Activated CD4-positive, CD25-positive, alpha-beta regulatory T cell treated with anti-CD3 and anti-CD28 coated beads, Interleukin-2, amount 50 U/mL, for 16 hours (primary cell): ENCODE data around the gene FAHD1.
A peak's percentile ranks its signal among the peaks of the same experiment; 100 is the strongest.
"Not testable (repeated sequence)": the region's sequence is repeated elsewhere in the genome, so short reads cannot be mapped to it uniquely, and the experiment has no call there.

Experiments
- DNase-seq: peaks from one replicate; pipeline ENCODE4 v3.0.0-alpha.2; 2020; ENCODE audit warnings: low read depth, low spot score

The FAHD1 gene

DNA sequence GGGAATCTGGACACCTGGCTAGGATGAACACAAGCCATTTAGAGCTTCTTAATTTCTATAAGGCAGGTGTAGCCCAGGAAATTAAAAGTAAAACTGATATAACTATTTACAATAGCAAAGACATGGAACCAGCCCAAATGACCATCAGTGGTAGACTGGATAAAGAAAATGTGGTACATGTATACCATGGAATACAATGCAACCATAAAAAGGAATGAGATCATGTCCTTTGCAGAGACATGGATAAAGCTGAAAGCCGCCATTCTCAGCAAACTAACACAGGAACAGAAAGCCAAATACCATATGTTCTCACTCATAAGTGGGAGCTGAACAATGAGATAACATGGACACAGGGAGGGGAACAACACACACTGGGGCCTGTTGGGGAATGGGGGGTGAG lies 19.4 kb downstream of the FAHD1 start:
- no peak for DNase-seq

DNA sequence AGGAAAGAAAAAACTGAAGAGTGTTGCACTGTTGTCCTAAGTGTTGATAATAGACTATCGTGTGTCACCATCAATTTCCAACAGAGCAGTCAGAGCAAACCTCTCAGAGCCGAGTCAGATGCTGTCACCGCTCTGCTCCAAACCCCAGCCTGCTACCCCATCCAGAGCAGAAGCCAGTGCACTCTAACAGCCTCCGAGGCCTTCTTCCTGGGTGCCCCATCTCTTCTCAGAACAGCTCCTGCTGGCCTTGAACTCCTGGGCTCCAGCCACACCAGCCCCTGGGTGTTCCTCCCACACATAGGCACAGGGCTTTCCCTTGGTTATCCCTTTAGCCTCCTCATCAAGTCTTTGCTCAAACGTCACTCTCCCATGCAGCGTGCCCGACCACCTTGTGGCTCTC lies 24.0 kb downstream of the FAHD1 start:
- no peak for DNase-seq

DNA sequence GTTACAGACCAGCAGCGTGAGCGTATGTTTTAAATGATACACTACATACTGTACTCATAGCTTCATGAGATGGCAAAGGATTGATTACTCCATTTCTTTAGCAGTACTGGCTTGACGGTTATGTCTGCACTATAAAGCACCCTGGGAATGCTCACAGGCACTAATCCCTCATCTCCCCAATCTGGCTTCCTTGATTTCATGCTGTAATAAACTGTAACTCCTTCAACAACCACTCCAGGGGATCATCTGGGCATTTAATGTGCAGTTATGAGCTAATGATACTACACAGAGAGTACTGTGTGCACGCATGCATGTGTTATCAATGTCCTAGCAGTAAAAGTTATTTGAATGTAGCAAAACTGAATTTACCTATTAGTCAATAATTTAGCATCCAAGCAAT lies 24.8 kb downstream of the FAHD1 start:
- DNase-seq: no peak

DNA sequence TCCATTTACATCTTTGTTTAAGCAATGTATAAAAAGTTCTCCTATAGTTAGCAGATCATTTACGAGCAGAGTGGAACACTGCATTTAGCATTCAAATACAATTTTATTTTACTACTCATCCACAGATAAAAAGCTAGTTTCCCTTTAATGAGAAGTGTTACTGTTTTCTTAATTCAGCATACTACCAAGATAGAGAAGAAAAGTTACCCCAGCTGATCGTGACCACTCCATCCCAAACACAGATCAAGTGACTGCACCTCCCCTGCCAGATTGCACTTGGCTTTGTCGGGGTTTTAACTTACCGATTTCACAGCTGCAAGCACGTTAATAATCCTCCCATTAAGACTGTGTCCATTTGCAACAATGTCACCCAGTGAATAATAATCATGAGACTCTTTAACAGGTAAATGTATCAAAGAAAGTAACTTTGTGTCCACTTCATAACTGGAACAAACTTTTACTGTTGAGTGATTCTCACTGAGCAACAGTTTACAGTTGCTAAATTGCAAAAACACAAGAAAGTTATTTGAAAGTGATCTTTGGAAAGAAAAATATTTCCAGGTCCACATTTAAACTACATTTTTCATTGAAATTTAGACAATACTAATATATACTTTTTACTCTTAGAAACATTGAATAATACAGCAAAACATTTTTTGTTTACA lies 30.6 kb downstream of the FAHD1 start:
- no peak for DNase-seq

DNA sequence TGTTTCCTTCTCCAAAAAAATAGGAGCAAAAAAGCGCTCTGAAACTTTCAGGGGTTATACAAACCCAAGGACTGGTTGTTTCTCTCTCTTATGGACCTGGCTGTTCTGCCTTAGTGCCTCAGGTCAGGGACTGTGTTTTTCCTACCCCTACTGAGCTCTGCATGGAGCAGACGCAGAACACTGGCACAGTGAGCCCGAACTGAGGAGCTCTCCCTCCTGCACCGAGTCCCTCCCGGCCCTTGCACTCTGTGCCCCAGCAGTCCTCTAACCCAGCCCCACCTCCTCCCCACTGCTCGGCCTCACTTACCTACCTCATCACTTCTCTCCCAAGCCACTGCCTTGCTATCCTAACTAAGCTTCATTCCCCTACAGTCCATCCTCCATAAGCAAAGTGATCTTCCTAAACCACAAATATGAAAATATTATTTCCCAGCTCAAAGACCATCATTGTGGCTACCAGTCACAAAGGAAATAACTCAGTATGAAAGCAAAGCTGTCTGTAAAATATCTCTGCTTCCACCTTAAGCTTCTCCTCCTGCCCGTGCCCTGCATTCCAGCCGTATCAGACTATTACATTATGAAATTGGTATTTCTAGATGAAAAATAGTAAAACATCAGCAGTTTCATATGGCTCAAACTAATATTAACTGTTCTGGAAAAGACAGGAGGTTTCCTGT lies 31.3 kb downstream of the FAHD1 start:
- DNase-seq: no peak

DNA sequence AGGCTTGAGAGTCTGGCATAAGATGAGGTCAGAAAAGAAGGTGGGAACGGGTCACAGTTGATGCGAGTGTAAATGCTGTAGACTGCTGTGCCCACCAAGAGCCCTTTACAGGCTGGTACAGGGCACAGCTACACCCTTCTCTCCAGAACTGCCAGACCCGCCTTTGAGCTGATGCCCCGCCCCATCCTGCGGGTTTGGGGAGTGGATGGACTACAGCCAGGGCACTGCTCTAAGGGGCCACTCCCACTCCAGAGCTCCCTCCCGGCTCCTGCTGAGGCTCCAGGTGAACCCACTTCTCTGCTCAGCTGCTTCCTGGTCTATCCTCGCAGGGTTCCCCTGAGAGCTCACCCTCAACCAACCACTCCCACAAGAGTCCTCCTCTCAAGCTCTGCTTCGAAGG lies 32.6 kb downstream of the FAHD1 start:
- DNase-seq: no peak

DNA sequence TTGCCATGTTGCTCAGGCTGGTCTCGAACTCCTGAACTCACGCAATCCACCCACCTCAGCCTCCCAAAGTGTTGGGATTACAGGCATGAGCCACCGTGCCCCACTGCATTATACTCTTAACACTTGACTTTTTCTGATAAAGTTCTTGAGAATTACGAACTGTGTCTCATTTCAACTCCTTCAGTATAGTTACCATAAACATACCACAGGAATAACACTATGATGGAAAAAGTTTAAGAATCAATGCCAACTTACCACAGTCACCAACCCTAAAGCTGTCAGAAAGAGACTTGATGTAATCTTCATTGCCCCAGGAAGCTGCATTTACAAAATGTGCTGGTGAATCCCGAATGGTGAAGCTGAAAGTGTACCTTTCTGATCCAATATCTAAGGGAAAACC lies 34.7 kb downstream of the FAHD1 start:
- no peak for DNase-seq

DNA sequence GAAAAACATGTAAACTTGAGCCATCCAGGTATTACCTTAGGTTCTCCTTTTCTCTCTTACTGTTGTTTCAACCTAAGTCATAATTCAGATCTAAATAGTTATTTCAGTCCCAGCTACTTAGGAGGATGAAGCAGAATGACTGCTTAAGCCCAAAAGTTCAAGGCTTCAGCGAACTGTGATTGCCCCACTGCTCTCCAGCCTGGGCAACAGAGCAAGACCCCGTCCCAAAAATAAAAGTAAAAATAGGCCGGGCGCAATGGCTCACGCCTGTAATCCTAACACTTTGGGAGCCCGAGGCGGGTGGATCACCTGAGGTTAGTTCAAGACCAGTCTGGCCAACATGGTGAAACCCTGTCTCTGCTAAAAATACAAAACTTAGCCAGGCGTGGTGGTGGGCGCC lies 35.4 kb downstream of the FAHD1 start:
- DNase-seq: no peak

DNA sequence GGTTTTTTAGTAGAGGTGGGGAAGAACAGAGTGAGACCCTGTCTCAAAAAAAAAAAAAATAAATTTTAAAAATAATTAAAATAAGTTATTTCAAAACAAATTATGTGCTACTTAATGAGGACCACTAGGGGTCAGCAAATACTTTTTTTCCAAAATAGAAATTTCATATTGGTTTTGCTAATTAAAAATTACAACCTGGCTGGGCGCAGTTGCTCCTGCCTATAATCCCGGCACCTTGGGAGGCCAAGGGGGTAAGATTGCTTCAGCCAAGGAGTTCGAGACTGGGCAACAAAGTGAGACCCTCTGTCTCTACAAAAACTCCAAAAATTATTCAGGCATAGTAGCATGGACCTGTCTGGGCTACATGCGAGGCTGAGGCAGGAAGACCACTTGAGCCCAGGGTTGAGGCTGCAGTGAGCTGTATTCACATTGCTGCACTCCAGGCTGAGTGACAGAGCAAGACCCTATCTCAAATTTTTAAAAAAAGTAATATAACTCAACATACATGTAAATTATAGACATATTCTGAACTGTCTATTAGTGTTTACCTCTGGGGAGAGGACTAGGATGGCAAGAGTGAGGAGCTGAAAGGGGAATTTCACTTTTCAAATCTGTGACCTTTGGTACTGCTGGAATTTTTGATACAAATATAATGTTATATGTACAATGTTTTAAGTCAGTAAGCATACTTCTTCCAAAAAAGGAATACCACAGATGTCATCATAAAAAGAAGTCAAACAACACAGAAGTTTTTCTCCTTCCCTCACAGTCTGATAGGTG lies 36.9 kb downstream of the FAHD1 start:
- DNase-seq: no peak

DNA sequence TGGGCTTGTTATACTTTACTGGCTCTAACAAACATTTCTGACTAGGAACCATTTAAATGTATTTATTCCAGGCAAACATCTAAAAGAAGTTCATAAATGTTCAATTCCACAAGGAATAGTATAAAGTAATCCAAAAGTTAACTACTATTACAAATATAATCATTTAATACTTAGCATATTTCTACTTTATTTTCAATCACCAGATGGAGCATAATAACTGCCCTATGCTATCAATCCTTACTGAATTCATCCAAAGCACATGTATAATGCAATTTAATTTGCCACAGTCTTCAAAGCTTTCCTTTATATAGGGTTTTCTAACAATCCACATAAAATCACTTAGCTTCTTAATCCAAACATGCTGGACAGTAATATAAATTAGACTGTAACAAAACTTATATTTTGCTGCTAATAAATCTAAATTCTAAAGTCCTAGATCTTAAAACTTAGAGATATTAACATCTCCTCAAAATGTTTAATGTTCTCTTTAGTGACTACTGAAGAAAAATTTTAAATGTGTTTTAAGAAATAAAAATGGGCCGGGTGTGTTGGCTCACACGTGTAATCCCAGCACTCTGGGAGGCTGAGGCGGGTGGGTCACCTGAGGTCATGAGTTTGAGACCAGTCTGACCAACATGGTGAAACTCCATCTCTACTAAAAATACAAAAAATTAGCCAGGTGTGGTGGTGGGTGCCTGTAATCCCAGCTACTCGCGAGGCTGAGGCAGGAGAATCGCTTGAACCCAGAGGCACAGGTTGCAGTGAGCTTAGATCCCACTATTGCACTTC lies 39.1 kb downstream of the FAHD1 start:
- DNase-seq: no peak

DNA sequence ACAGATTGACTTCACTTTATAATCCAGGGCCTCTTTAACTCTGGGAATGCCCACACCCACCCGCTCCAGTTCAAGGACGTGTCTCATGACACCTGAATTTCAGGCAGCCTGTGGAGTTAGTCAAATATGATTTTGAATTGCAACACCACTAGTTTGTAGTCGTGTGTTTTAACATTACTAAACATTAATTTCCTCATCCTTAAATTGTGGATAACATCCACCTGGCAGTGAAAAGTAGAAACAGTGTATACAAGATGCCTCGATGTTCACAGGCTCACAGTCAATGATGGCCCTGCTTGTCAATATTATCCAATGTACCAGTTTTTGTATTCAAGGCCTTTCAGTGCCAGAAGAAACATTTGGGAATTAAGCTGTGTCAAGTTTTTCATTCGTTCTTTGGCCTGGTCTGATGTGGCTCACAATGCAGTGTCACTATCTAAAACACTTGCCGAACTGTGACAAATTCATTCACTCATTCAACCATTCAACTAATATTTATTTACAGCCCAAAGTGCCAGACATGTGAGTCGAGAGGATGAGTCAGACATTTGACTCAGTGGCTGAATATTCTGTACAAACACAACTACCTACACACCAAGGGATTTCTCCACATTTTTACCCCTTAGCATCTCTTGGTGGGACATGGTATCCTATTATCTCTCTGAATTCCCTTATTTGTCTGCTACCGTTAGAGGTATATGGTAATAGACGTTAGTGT lies 43.5 kb downstream of the FAHD1 start:
- DNase-seq: no peak

DNA sequence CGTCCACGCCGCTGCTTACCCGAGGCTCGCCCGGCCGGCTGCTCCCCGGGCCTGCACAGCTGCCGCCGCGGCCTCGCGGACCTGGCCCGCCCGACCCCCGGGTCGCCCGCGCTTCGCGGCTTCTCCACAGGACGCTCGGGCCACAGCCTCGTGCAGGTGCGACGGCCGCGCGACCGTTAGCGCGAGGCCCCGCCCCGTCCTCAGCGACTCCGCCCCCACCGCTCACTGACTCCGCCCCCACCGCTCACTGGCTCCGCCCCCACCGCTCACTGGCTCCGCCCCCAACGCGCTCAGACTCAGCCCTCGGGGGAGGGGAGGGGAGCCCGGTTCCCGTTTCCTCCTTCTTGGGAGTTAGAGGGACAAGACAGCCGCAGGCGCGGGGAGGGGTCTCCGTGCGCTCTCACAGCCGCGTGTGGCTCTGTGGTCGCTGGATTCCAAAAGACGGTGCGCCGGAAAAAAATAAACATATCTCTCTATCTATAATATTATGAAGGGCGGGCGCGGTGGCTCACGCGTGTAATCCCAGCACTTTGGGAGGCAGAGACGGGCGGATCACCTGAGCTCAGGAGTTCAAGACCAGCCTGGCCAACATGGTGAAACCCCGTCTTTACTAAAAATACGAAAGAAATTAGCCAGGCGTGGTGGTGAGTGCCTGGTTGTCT lies 45.1 kb downstream of the FAHD1 start, which contains the start of gene MEIOB:
Gene MEIOB (minus strand): TSS at position 191 of the 662 bp plus-strand sequence. CDS start 3,989 bp downstream, outside the sequence.
- DNase-seq: peak; percentile 16

DNA sequence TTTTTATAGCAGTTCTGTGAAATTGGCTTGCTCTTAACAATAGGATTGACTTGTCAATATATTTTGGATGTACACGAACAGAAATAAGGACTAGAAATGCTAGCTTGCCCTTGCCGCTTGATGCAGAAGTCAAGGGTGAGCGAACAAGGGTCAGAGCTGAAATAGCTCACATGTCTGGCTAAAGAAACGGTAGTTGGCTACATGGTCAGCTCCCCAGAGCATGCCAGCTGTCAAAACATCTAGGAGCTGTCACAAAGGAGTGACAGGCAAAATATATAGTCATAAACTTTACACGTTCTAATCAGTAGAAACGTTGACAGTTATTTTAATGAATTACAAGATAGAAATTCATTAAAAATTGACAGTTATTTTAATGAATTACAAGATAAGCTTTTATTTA lies 47.8 kb downstream of the FAHD1 start:
- DNase-seq: no peak

DNA sequence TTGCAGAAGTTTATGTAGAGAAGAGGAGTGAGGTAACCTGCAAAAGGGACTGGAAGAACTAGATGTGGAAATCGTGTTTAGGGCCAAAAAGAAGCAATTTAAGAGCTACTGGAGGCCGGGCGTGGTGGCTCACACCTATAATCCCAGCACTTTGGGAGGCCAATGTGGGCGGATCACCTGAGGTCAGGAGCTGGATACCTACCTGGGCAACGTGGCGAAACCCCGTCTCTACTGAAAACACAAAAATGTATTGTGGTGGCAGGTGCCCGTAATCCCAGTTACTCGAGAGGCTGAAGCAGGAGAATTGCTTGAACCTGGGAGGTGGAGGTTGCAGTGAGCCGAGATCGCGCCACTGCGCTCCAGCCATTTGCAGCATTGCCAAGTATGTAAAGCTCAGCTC lies 49.1 kb downstream of the FAHD1 start:
- not testable (repeated sequence) for DNase-seq

DNA sequence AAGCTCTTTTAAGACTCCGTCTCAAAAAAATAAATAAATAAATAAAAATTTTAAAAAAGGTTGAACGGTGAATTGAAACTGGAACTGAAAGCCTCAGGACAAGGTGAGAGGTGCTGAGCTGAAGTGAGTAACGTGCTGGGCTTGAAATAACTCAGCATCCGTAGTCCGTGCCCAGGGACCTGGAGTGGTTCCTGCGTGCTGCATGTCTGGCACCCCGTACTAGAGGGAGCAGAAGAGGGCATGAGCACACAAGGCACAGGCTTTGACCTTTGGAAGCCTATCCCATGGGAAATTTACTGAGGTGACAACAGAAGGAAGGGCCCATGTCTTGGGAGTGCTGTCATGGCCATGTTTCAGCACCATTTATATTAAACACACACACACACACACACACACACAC lies 49.5 kb downstream of the FAHD1 start:
- no peak for DNase-seq

DNA sequence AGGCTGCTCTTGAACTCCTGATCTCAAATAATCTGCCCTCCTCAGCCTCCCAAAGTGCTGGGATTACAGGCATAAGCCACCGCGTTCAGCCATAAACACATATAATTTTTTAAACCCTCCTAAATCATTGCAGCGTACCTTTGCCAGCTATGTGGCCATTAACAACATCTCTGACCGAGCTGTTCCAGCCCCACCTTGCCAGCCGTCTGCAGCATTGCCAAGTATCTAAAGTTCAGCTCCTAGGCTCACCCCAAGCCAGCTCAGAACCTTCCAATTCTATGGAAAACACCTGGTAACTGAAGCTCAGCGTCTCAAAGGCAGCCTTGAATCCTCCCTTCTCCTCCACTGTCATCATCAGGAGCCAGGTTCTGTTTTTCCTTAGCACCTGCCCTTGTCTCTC lies 50.1 kb downstream of the FAHD1 start:
- DNase-seq: no peak

DNA sequence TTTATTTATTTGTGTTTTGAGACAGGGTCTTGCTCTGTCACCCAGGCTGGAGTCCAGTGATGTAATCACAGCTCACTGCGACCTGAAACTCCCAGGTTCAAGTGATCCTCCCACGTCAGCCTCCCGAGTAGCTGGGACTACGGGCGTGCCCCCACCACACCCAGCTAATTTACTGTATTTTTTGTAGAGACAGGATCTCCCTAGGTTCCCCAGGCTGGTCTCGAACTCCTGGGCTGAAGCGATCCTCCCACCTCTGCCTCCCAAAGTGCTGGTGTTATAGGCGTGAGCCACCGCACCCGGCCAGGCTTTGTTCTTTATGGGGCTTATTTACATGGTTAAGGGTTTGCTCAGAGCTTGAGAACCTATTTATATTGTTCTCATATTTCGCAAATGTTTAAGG lies 50.8 kb downstream of the FAHD1 start:
- DNase-seq: no peak

DNA sequence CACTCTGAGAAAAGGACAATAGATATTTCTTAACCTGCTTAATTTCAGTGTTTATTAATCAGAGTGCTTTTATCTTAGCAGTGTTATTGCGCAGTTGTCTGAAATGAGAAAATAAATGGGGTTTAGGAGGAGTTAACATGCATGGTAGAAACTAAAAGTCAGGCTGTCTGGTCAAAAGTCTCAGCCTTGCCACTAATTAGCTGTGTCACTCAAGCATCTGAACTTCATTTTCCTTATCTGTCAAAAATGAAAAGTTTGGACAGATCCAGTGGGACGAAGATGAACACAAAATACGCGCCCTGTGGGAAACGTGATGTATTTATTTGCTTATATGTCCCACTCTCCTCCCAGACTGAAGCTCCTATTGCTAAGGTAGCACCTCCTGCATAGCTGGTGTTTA lies 51.2 kb downstream of the FAHD1 start:
- DNase-seq: no peak
